ENCODE data around the gene OSBPL10.

- TF ChIP-seq REST (IDR thresholded peaks at IDR 0.05) (no peak), POLR2A (IDR thresholded peaks at IDR 0.05; ENCODE audit: low read length) (no peak), GATA3 (IDR thresholded peaks at IDR 0.05; ENCODE audit: borderline replicate concordance) (no peak), CTCF (IDR thresholded peaks at IDR 0.05) (no peak), HDAC2 (IDR thresholded peaks at IDR 0.05) (no peak), EP300 (IDR thresholded peaks at IDR 0.05) (no peak), USF2 (IDR thresholded peaks at IDR 0.05) (no peak), CEBPB (IDR thresholded peaks at IDR 0.05) (no peak)
Measured at GRCh38 chr3:31661993-31662670, 318.9 kb downstream of the OSBPL10 start.

Data from A549 (cell line).